Activated naive CD4-positive, alpha-beta T cell treated with anti-CD3 and anti-CD28 coated beads for 36 hours (primary cell): ENCODE measurements around the gene CMTM5. TPM values are rescaled to one million over a fixed set of nuclear protein-coding genes. Genes with fewer than 3 reads are reported as not detected.
"Not testable (repeated sequence)": the region's sequence is repeated elsewhere in the genome, so short reads cannot be mapped to it uniquely, and the experiment has no call there.

Source experiments
- CTCF ChIA-PET: fragments of 350-600 bp; sonication (Branson Sonifier 250); formaldehyde crosslinking; loops from one replicate; lab custom pipeline; 2021; ENCODE audit warnings: antibody characterized with exemption; lab: Charles Lee
- DNase-seq: peaks from one replicate; pipeline ENCODE4 v3.0.0-alpha.2; 2020
- H3K27ac Mint-ChIP-seq: one replicate; pipeline ENCODE4 v1.8.0; 2021; ENCODE audit warnings: mild to moderate bottlenecking, mixed read lengths
- H3K27me3 Mint-ChIP-seq: one replicate; pipeline ENCODE4 v1.8.0; 2021; ENCODE audit warnings: low read depth, mixed read lengths
- H3K36me3 Mint-ChIP-seq: one replicate; pipeline ENCODE4 v1.8.0; 2021; ENCODE audit warnings: low read depth, mixed read lengths
- H3K4me1 Mint-ChIP-seq: one replicate; pipeline ENCODE4 v1.8.0; 2021; ENCODE audit warnings: low read depth, mixed read lengths
- H3K4me3 Mint-ChIP-seq: one replicate; pipeline ENCODE4 v1.8.0; 2021; ENCODE audit warnings: mild to moderate bottlenecking, moderate library complexity, mixed read lengths
- H3K9me3 Mint-ChIP-seq: one replicate; pipeline ENCODE4 v1.8.0; 2021; ENCODE audit warnings: mixed read lengths
- intact Hi-C: fragments of 100-400 bp; cut with micrococcal nuclease; formaldehyde crosslinking; loops from one replicate; pipeline ENCODE4 v1.15.1; 2023
- total RNA-seq, 2 experiments: library from RNA; stranded (reverse); gene quantifications; one replicate each; pipeline ENCODE4 v1.2.3, GENCODE V29; 2021

The CMTM5 gene
- total RNA-seq, 2 experiments from 2014 or later, result not detected

DNA sequence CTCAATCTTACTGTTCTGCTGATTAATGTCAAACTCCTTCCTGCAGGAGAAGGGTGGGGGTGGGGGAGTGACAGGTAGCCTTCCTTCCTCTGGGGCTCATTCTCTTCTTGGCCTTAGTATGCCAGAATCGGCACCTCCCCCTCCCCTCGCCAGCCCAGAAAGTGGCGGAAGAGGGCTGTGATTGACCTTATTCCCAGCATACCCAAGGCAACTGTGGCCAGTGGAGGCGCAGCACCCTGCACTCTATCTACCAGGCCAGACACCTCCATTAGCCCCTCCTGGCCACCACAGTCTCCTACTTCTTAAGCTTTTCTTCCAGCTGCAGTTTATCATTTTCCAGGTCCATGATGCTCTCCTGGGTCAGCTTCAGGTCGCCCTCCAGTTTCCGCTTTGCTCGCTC lies 15.8 kb downstream of the CMTM5 start:
- Mint-ChIP-seq H3K4me3 (no peak overlapping the region), H3K36me3 (no peaks in the 10 kb centered on the region), H3K27me3 (no peaks in the 10 kb centered on the region), H3K9me3 (no peaks in the 10 kb centered on the region), H3K4me1 (no peaks in the 10 kb centered on the region), H3K27ac (no peak overlapping the region)
- DNase-seq, result no peak
- intact Hi-C loops, result no loop called here
- CTCF ChIA-PET, result interaction anchor here (1.2 kb wide), 2 partner anchors 10 to 146 kb away, joined by 3 to 4 read pairs; no protein-coding TSS in a partner anchor

DNA sequence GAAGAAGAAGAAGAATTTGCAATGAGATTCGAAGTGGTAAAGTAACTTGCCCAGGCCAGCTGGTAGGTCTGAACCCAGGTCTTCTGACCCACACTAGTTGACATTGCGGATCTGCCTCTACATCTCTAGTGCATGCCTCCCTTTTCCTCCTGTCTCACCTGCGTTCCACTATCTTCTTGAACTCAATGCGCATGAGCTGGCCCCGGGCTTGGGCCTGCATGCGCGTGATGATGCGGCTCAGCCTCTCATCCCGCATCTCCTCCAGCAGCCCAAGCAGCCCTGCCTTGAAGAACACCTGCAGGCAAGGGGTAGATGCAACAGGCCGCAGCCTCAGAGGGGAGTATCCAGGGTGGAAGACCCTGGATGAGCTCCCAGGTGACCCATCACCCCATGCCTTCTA lies 19.3 kb downstream of the CMTM5 start:
- H3K9me3 Mint-ChIP-seq, result no peaks in the 10 kb centered on the region
- no peak overlapping the region for H3K4me3 Mint-ChIP-seq
- intact Hi-C loops, result no loop called here
- H3K27me3 Mint-ChIP-seq, result peaks cover 2% of the 10 kb centered on the region
- no peaks in the 10 kb centered on the region for H3K4me1 Mint-ChIP-seq
- CTCF ChIA-PET, result no interaction called here
- H3K27ac Mint-ChIP-seq, result no peak overlapping the region
- DNase-seq, result no peak
- no peaks in the 10 kb centered on the region for H3K36me3 Mint-ChIP-seq

DNA sequence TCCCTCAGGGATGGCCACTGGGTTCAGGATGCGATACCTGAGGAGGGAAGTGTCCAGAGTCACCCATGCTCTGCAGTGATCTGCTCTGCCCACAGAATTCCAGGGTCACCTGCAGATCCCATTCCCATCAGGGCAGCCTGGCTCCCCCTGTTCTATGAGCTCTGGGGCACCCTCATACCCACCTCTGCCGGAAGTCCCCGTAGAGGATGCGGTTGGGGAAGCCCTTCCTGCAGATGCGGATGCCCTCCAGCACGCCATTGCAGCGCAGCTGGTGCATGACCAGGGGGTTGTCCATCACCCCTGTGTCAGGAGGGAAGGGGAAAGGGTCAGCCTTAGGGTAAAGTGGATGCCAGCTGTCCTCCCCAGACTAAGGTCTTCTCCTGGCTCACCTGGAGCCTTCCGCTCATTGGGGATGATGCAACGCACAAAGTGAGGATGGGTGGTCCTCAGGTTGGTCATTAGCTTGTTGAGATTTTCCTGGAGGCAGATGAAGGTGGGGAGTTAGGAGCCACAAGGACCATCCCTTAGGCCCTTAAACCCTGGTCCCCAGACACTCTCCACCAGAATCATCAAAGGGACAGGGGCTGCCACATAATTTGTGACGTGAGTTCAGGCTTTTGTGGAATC lies 20.0 kb downstream of the CMTM5 start:
- Mint-ChIP-seq H3K36me3 (no peaks in the 10 kb centered on the region), H3K4me1 (no peaks in the 10 kb centered on the region), H3K27ac (no peak overlapping the region), H3K4me3 (no peak overlapping the region), H3K27me3 (peaks cover 2% of the 10 kb centered on the region), H3K9me3 (no peaks in the 10 kb centered on the region)
- DNase-seq, result no peak
- intact Hi-C loops, result no loop called here
- CTCF ChIA-PET, result interaction anchor here (0.7 to 1.2 kb wide), 2 partner anchors 16 to 412 kb away, joined by 3 to 4 read pairs; no protein-coding TSS in a partner anchor

DNA sequence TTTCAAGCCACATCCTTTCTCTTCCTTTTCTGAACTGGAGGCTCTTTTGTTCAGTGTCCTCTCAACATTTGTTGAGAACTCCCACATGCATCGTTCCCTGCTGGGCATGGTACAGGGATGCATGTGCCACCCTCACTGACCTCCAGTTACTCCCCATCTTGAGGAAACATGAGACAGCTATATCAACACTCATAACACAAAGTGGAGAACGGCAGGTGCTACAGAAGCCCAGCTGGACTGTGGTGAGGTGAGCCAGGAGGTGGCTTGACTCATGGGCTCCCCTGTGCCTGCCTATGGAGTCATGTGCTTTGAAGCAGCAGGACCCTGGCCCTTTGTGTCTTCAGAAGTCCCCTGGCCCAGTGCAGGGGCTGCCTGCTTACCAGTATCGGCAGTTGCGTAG lies 21.5 kb downstream of the CMTM5 start:
- DNase-seq, result no peak
- no peak overlapping the region for H3K4me3 Mint-ChIP-seq
- intact Hi-C loops, result no loop called here
- H3K4me1 Mint-ChIP-seq, result no peaks in the 10 kb centered on the region
- no peaks in the 10 kb centered on the region for H3K36me3 Mint-ChIP-seq
- H3K27me3 Mint-ChIP-seq, result peaks cover 2% of the 10 kb centered on the region
- no peaks in the 10 kb centered on the region for H3K9me3 Mint-ChIP-seq
- CTCF ChIA-PET, result no interaction called here
- no peak overlapping the region for H3K27ac Mint-ChIP-seq

DNA sequence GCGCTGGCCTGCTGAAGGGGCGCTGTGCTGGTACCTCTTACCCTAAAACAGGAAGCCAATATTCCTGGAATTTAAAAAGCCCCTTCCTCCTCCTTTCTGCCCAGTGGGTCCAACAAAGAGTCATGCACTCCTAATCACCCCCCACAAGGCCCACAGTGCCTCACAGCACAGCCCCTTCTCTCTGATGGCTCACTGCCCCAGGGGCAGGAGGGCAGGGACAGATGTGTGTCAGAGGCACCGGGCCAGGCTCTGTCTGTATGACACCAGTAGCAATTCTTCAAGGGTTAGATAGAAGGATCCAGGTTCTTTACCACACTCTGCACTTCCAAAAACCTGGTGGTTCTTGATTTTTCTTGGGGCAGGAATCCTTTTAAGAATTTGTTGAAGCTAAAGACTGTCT lies 22.3 kb downstream of the CMTM5 start:
- H3K4me3 Mint-ChIP-seq, result no peak overlapping the region
- no peak overlapping the region for H3K27ac Mint-ChIP-seq
- CTCF ChIA-PET, result no interaction called here
- intact Hi-C loops, result no loop called here
- no peaks in the 10 kb centered on the region for H3K4me1 Mint-ChIP-seq
- no peaks in the 10 kb centered on the region for H3K9me3 Mint-ChIP-seq
- H3K27me3 Mint-ChIP-seq, result peaks cover 2% of the 10 kb centered on the region
- no peaks in the 10 kb centered on the region for H3K36me3 Mint-ChIP-seq
- no peak for DNase-seq

DNA sequence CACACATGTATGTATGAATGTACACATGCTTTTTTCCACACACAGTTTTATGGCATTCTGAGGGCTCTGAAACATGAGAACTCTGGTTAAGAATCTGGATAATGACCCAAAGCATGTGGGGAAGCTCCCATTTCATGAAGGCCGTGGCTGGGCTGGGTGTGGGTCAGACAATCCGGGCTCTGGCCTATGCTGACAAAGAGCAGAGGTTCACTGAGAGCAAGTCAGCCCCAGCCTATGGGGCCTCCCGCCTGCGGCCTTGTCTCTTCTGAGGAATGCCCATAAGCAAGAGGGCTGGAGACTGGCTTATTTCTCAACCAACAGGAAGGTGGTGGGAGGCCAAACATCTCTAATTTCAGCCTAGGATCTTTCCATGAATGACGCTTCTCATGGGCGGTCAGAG lies 22.7 kb downstream of the CMTM5 start:
- Mint-ChIP-seq H3K4me3 (no peak overlapping the region), H3K36me3 (no peaks in the 10 kb centered on the region), H3K9me3 (no peaks in the 10 kb centered on the region), H3K27me3 (peaks cover 2% of the 10 kb centered on the region), H3K4me1 (no peaks in the 10 kb centered on the region), H3K27ac (no peak overlapping the region)
- no peak for DNase-seq
- CTCF ChIA-PET, result no interaction called here
- intact Hi-C loops, result no loop called here

DNA sequence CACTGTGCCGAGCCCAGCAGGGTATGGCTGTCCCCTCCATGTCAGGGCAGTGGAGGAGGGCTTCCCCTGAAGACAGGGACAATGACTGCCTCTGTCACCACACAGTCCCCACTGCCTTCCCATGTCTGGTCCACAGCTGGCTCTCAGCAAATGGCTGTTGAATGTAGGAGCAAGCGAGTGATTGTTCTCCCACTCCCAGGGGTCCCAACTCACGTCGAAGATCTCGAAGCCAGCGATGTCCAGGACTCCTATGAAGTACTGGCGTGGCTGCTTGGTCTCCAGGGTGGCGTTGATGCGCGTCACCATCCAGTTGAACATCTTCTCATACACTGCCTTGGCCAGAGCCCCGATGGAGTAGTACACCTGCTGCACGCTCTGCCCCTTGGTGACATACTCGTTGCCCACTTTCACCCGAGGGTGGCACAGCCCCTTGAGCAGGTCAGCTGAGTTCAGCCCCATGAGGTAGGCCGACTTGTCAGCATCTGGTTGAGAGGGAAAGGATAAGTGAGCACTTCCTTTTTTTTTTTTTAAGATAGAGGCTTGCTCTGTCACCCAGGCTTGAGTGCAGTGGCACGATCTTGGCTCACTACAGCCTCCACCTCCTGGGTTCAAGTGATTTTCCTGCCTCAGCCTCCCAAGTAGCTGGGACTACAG lies 23.8 kb downstream of the CMTM5 start:
- CTCF ChIA-PET, result interaction anchor here (0.6 kb wide), 1 partner anchor 236 kb away, joined by 3 read pairs; the partner anchor contains the start of gene DHRS2
- DNase-seq, H3K9me3 Mint-ChIP-seq, H3K27ac Mint-ChIP-seq, H3K36me3 Mint-ChIP-seq, H3K4me3 Mint-ChIP-seq, H3K27me3 Mint-ChIP-seq, H3K4me1 Mint-ChIP-seq, intact Hi-C loops: not testable (repeated sequence)

DNA sequence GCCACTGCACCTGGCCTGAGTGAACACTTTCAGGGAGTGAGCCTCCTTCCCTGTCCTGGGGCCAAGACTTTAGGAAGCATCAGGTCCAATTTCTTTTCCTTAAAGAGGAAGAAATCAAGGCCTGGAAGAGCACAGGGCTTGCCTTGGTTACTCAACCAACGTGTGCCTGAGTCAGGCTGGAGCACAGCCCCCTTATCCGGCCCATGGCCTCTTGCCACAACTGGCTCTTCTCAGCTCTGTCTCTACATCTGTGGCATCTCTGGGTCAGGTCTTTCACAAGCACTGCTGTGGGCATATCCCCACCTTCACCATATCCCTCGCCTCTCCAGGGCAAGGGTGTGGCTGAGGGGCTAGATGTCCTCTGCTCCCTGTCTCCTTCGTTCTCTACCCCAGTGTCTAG lies 24.4 kb downstream of the CMTM5 start:
- no peaks in the 10 kb centered on the region for H3K36me3 Mint-ChIP-seq
- no peaks in the 10 kb centered on the region for H3K9me3 Mint-ChIP-seq
- H3K4me1 Mint-ChIP-seq, result no peaks in the 10 kb centered on the region
- H3K27me3 Mint-ChIP-seq, result peaks cover 2% of the 10 kb centered on the region
- no peak overlapping the region for H3K4me3 Mint-ChIP-seq
- no peak for DNase-seq
- intact Hi-C loops, result no loop called here
- CTCF ChIA-PET, result no interaction called here
- H3K27ac Mint-ChIP-seq, result no peak overlapping the region

DNA sequence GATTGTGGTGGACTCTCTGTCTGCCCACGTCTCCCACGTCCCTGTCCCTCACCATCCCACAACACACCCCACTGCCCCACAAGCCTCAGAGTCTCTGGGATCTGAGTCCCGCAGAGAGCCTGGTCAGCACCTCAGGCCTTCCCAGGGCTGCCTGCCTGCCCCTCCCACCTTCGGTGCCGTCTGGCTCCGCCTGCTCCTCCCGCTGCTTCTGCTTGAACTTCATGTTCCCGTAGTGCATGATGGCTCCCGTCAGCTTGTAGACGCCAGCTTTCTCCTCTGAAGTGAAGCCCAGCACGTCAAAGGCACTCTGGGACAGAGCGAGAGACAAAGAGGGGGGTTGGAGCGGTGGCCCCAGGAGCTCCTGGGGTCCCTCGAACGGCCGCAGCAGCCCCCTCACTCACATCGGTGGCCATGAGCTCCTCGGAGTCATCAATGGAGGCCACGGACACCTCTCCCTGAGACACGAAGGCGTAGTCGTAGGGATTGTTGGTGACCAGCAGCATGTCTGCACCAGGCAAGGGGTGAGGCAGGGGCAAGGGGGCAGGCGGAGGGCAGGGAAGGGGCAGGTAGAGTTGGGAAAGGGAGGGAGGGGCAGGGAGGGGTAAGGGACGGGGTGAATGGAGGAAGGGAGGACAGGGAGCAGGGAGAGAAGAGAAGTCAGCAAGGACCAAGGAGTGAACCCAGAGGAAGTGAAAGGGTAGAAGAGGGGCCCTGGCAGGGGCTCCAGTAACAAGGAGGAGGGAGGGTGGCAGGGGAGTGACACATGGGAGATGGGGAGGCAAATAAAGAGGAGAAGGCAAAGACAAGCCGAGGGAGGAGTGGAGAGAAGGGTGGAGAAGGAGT lies 25.7 kb downstream of the CMTM5 start:
- no peak for DNase-seq
- Mint-ChIP-seq H3K4me1 (no peaks in the 10 kb centered on the region), H3K9me3 (no peaks in the 10 kb centered on the region), H3K27ac (no peak overlapping the region), H3K4me3 (no peak overlapping the region), H3K27me3 (peaks cover 2% of the 10 kb centered on the region), H3K36me3 (no peaks in the 10 kb centered on the region)
- CTCF ChIA-PET, result no interaction called here
- intact Hi-C loops, result no loop called here

DNA sequence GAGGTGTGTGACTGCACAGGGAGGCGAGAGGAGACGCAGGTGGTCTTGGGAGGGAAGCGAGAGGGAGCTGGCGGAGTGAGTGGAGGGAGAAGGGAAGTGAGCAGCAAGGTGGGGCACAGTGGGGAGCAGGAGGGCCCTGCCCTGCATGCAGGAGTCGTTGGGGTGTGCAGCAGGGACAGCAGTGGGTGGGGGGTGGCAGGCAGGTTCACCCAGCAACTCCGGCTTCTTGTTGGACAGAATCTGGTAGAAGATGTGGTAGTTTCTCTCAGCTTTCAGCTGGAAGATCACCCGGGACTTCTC lies 26.2 kb downstream of the CMTM5 start:
- no peaks in the 10 kb centered on the region for H3K4me1 Mint-ChIP-seq
- H3K27me3 Mint-ChIP-seq, result peaks cover 2% of the 10 kb centered on the region
- H3K27ac Mint-ChIP-seq, result no peak overlapping the region
- H3K4me3 Mint-ChIP-seq, result no peak overlapping the region
- CTCF ChIA-PET, result no interaction called here
- no peaks in the 10 kb centered on the region for H3K36me3 Mint-ChIP-seq
- intact Hi-C loops, result no loop called here
- DNase-seq, result no peak
- no peaks in the 10 kb centered on the region for H3K9me3 Mint-ChIP-seq

DNA sequence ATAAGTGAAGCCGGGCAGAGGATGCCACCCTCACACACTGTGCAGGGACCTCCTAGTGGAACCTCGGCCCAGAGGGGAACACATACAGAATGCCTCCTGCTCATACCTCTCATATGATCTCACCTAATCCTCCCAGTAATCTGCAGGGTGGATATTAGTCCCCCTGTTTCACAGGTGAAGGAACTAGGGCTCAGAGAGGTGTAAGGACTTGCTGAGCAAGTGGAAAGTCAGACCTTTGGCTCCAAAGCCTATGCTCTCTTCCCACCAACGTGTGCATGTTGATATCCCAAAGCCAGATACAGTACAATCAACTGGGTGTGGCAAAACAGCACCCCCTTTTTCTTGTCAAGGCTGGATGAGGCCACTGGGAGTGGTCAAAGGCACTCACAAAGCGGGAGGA lies 27.1 kb downstream of the CMTM5 start:
- DNase-seq, result no peak
- CTCF ChIA-PET, result no interaction called here
- Mint-ChIP-seq H3K4me1 (no peaks in the 10 kb centered on the region), H3K4me3 (no peak overlapping the region), H3K27ac (no peak overlapping the region), H3K36me3 (no peaks in the 10 kb centered on the region), H3K9me3 (no peaks in the 10 kb centered on the region), H3K27me3 (no peaks in the 10 kb centered on the region)
- intact Hi-C loops, result no loop called here

DNA sequence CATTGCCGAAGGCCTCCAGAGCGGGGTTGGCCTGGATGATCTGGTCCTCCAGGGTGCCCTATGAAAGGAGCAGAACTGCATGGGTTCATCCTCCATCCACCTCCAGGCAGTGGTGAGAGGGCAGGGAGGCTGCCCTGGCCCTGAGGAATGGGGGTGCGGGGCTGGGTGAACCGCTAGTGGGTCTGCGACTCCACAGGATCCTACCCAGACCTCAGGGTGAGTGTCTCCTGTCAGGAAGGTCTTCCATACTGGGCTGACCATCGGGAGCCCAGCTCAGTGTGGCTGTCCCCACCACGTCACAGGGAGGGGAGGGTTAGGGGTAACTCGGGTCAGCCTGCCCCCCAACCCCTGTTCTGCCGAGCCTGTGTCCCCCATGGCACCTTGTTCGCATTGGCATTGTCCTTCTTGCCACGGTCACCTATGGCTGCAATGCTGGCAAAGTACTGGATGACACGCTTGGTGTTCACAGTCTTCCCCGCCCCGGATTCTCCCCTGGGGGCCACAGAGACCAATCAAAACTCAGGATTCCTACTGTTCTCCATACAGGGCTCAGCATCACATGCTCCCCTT lies 27.6 kb downstream of the CMTM5 start:
- CTCF ChIA-PET, result no interaction called here
- H3K27ac Mint-ChIP-seq, result no peak overlapping the region
- H3K9me3 Mint-ChIP-seq, result no peaks in the 10 kb centered on the region
- intact Hi-C loops, result no loop called here
- H3K36me3 Mint-ChIP-seq, result no peaks in the 10 kb centered on the region
- no peak for DNase-seq
- no peaks in the 10 kb centered on the region for H3K27me3 Mint-ChIP-seq
- H3K4me3 Mint-ChIP-seq, result no peak overlapping the region
- no peaks in the 10 kb centered on the region for H3K4me1 Mint-ChIP-seq
